AG09319 (cell line): Measurements from ENCODE around the gene UNC119B.

Experiments
- DNase-seq: peaks from one replicate; pipeline ENCODE4 v3.0.0-alpha.2; 2010; ENCODE audit warnings: low read depth; ENCODE audit errors: extremely low read depth
- TF ChIP-seq, protein P1 (sequence below): IDR thresholded peaks from 2 replicates; pipeline ENCODE4 v1.5.1; 2011; ENCODE audit warnings: low read depth, mild to moderate bottlenecking, inconsistent platforms, low read length, moderate library complexity

The UNC119B gene

DNA sequence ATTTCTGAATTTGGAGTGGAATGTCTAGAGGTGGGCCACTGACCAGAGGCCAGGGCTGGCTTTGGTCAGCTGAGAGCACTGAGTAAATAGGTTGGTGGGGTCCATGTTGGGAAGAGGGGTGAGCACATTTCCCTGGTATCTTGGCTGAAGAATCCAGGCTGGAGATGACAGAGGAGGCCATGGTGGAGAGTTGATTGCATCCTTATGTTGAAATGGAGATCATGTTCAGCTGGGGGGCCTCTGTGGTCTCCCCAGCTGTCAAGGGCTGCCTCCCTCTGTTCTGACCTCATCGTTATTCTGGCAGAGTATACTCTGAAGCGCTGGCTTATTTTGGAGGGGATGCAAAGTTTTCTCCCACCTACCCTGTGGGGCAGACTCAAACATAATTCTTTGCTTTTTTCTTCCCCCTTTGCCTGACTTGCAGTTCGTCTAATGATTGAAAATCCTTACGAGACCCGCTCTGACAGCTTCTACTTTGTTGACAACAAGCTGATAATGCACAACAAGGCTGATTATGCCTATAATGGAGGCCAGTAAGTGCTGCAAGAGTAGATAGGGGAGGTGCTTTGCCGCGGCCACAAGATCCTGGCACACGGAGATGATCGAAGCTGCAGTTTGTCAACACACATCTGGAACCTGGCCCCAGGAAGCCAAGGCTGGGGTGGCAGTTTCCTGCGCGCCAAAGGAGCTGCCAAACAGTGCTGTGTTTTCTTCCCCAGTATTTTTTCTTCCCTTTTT, 9.4 kb downstream of the UNC119B start:
- TF ChIP-seq, protein P1, sequence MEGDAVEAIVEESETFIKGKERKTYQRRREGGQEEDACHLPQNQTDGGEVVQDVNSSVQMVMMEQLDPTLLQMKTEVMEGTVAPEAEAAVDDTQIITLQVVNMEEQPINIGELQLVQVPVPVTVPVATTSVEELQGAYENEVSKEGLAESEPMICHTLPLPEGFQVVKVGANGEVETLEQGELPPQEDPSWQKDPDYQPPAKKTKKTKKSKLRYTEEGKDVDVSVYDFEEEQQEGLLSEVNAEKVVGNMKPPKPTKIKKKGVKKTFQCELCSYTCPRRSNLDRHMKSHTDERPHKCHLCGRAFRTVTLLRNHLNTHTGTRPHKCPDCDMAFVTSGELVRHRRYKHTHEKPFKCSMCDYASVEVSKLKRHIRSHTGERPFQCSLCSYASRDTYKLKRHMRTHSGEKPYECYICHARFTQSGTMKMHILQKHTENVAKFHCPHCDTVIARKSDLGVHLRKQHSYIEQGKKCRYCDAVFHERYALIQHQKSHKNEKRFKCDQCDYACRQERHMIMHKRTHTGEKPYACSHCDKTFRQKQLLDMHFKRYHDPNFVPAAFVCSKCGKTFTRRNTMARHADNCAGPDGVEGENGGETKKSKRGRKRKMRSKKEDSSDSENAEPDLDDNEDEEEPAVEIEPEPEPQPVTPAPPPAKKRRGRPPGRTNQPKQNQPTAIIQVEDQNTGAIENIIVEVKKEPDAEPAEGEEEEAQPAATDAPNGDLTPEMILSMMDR, result no peak
- DNase-seq, result no peak

DNA sequence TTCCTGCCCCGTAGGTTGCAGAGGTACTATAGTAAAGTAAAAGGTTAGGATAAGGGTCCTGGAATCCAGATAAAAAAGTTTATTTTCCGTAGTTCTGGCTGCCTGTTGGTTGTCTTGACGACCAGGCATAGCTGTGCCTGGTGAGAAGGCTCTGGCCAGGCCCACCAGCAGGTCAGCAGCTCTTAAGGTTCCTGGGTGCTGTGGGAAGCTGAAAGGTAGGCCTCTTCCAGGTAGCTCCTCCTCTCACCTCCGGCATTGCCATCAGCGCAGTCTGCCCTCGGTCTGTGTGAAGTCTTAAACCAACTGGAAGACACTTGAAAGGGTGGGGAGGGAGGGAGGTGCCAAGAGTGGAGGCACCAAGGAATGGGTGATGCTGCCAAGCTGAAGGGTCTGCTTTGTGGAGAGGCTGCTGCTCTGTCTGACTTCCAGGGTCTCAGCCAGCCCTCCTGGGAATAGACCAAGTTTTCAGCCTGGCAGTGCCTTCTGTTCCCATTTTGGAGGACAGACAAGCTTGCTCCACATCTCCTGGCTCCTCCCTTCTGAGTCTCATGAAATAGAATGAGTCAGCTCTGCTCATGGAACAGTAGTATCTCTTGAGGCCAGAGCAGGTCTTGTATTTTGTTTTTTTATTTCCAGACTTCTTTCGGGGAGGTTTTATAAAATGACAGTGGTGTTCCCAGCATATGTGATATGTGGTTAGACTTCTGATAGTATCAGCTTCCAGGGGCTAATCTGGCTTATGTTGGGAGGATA, 10.2 kb downstream of the UNC119B start:
- TF ChIP-seq, protein P1, result no peak
- DNase-seq, result peak; percentile 35

DNA sequence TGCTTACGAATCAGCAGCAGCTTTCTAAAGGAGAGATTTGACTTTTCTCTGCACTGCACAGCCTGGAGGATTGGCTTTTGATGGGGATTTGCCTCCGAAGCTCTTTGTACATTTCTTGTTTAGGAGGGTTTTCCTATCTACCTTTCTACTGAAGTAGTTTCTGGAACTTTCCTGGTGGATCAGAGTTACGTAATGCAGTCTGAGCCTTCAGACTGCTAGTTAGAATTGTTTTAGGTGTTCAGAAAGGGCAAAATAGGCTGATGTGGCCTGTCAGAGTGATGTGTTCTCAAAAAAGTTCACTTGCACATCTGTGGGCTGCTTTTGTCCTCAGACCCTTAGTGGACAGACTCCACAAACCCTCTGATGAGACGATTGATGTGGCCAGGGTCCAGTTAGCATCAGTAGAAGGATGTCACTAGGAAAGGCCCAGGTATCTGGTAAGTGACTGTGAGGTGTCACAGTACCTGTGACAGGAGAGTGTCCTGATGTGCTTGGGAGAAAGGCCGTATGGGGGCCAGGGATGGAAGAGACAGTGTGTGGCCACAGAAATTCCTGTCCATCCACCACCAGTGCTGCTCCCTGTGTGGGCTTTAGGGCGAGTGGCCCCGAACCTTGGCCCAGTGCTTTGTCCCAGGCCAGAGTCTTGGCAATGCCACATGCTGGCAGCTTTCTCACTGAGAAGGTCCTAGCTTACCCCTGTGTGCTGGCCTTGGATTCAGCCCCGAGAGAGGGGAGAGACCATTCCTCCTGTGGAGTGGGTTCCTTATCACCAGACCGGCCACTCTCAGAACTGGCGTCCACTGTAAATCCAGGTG, 10.9 kb downstream of the UNC119B start:
- TF ChIP-seq, protein P1, result no peak
- DNase-seq, result no peak

DNA sequence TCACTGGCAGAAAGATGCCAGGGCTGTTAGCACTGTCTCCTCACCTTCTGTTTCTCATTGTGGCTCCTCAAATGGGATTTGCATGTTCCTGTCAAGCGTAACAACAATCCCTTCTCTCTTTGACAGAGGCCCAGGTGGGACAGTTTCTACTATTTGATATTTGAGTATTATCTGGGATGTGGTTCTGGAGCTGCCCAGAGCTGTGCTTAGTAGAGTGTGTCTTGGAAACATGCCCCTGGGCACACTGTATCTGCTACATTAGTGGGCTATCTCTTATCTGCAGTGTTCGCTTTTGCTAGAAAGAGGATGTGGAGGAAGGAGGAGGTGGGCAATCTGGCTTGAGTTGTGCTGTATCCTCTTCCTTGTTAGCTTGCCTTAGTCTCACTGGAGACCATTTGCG, 11.6 kb downstream of the UNC119B start:
- TF ChIP-seq, protein P1, result no peak
- DNase-seq, result no peak

DNA sequence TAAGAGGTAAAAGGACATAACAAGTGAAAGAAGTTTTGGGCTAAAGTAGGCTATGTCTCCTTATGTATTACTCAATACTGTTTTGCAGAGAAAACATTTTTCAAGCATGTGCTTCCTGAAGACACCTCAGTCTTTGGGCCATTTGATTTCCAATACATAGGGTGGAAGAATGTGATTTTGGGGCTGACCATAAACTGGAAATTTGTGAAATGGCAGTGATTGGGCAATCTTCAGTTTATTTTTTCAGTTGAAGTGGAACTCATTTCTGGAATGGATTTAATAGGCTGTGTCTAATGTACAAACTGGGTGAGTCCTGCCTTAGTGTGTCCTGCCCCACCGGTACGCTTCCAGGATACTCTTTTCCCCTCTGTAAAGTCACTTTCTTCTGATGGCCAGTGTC, 12.5 kb downstream of the UNC119B start:
- TF ChIP-seq, protein P1, result no peak
- no peak for DNase-seq

DNA sequence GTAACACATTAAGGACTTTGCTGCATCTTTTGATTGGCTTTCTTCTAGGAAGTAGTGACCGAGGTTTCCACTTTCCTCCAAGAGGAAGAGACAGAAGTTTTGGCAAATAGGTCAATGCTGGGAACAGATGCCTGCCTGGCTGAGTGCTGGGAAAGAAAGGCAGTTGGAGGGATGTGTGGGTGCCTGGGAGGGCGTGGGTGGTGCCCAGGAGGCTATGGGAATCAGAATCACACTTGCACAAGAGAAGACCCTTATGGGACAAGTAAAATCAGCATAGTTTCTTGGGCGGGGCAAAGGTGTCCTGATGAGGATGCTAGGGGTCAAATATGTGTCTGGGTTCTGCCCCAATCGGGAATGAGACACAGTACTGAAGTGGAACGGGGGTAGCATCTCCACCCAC, 14.5 kb downstream of the UNC119B start:
- DNase-seq, result no peak
- TF ChIP-seq, protein P1, result no peak
